ENCODE results near the gene CNDP1.

DNA sequence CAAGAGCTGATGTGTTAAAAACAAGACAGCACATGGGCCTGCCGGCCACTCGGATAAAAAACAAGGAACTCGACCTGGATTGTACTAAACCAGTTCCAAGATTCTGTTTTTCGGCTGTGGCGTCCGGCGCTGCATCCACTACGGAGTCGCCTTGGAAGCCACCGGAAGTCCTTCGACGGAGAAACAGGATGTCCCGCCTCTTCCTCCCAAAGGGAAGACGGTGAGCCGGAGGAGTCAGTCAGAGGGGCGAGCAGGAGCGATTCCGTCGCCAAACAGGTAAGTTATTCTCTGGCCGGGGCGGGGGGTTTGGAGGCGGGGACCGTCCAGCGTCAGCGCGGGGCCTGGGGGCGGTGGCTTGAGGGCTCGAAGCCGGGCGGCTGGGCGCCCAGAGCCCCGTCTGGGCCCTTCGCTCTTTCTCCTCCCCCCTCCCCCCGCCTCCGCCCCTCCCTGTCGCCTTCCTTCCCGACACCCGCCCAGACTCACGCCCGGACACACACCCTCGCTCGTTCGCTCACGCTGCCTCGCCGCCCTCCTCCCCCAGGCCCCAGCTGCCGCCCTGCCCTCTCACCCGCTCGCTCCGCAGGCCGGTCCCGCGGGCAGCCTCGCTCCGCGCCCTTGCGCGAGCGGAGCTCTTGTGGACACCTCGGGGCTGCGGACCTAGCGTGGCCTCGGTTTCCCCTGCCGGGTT, 63.5 kb downstream of the CNDP1 start, which contains the start of gene ZNF407:
- TF ChIP-seq, protein P1, sequence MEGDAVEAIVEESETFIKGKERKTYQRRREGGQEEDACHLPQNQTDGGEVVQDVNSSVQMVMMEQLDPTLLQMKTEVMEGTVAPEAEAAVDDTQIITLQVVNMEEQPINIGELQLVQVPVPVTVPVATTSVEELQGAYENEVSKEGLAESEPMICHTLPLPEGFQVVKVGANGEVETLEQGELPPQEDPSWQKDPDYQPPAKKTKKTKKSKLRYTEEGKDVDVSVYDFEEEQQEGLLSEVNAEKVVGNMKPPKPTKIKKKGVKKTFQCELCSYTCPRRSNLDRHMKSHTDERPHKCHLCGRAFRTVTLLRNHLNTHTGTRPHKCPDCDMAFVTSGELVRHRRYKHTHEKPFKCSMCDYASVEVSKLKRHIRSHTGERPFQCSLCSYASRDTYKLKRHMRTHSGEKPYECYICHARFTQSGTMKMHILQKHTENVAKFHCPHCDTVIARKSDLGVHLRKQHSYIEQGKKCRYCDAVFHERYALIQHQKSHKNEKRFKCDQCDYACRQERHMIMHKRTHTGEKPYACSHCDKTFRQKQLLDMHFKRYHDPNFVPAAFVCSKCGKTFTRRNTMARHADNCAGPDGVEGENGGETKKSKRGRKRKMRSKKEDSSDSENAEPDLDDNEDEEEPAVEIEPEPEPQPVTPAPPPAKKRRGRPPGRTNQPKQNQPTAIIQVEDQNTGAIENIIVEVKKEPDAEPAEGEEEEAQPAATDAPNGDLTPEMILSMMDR (IDR thresholded peaks at IDR 0.05; ENCODE audit: low read depth, low read length) = no peak
- no peak for TF ChIP-seq POLR2A (IDR thresholded peaks at IDR 0.05; ENCODE audit: extremely low read depth, insufficient read length)
- TF ChIP-seq, protein P2, sequence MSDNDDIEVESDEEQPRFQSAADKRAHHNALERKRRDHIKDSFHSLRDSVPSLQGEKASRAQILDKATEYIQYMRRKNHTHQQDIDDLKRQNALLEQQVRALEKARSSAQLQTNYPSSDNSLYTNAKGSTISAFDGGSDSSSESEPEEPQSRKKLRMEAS (IDR thresholded peaks at IDR 0.05; ENCODE audit: low read depth, low read length) = no peak
